ENCODE data around the gene SMC3.
"Not testable (repeated sequence)": the region's sequence is repeated elsewhere in the genome, so short reads cannot be mapped to it uniquely, and the experiment has no call there.

The SMC3 gene

DNA sequence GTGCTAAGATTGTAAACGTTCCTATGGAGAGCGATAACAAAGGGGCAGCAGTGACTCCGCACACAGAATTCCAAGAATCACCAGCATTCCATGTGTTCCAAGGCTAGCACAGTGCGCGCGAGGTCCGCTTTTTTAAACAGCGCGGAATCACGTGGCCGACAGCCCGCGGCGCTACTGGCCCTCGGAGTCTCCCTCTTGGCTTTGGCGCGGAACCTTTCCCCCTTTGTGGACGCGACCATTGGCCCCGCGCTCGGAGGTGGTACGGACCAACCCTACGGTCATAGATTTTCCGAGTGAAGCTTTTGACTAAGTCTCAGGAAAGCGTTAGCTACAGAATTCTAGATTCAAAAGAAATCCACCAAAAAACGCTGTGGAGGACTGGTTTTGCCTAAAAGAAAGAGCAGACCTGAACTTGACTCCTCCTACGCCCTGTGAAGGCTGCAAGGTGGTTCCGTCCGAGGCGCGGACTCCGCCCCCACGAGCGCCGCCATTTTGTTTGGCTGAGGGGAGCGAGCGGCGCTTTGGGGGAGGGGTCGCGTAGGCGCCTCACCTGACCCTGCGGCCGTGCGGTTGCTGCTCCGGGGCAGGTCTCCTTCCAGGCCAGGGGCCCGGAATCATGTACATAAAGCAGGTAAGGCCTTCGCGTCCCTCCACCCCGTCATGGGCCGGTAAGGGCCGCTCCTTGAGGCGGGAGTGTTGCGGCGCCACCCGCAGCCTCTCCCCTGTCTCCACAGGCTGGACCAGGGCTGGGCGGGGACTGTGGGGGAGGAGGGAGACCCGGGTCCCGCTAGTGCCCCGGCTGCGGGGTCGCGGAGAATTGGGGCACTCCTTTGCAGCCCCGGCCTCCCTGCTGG lies at the start of gene SMC3:
Gene SMC3, plus strand, starts transcription at position 495 of the 854 bp plus-strand sequence. Its CDS starts 122 bp downstream, at position 617.
- peak; percentile 96 for DNase-seq

DNA sequence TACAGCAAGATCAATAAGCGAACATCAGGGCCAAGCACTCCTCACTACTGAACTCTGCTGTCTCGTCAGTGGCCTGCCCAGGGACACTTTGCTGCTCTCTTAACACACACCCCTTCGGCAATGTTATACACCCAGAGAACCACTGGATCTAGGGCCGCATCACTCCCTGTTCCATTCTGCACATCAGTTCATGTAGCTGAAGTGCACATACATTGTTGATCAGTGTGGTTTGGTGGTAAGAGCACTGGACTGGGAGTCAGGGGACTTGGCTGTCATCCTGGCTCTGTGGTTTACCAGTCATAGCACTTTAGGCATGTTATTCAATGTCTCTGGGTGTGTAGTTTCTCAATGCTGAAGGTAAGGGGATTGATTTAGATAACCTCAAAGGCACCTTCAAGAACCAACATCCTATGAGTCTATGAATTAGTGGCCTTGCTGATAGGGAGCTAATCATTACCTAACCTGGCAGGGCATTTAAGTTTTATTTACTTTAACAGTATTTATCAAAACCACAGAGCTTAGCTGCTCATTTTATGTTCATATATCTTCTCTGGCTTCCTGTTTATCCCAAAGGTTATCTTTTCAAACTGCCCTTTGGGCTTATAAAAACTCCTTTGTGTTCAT lies 45.0 kb upstream of the SMC3 start:
- no peak for DNase-seq

DNA sequence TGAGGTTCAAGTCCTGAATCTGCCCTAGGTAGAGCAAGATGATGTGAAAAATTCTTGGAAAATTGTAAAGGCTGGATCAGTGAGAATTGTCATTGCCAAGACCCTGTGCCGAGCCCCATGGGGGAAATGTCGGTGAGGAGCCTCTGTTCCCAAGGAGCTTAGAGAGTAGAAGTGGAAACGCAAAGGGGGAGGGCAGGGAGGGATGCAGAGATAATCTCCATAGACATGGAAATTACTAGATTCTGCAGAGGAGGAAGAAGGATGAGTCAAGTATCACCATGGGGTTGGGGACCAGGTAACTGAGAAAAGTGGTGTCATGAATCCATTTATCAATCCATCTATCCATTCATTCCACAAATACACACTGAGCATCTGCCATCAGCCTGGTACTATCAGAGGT lies 43.8 kb upstream of the SMC3 start:
- no peak for DNase-seq

DNA sequence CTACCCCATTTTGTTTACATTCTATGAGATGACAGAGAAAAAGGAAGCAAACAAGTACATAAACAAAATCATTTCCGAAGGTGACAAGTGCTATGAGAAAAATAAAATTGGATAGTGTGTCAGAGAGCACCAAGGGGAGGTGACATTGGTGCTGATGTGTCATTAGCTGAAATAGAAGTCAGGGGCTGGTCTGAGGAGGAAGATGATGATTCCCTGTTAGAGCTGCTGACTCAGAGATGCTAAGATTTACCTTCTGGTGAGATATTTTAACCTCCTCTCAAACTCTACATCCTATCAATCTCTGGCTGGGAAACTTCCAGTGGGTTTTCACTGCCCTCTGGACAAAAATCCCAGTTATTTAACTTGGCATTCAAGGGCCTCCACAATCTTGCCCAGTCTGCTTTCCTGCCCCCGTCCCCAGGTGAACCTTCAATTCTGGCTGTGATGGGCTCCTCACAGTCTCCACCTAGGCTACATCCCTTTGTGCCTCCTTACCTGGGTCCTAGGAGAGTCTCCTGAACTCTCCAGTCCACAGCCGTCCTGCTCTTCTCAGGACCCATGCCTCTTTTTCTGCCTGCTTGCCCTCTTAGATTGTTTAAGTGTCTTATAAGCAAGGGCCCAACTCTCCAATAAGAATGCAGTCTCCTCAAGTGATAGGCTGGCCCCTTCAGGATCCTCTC lies 43.2 kb upstream of the SMC3 start:
- no peak for DNase-seq

DNA sequence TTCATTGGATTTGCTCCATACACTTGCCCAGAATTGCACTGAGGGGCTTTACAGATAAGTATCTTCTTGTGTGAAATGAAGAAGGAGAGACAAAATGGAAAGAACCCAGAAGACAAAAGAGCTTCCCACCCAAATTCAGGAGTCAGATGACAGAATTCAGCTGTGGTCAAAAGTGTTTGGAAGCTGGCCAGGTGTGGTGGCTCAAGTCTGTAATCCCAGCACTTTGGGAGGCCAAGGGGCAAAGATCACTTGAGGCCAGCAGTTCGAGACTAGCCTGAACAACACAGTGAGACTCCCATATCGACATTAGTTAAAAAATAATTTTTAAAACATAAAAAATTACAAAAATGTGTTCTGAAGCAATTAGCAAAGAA lies 42.6 kb upstream of the SMC3 start:
- DNase-seq = no peak

DNA sequence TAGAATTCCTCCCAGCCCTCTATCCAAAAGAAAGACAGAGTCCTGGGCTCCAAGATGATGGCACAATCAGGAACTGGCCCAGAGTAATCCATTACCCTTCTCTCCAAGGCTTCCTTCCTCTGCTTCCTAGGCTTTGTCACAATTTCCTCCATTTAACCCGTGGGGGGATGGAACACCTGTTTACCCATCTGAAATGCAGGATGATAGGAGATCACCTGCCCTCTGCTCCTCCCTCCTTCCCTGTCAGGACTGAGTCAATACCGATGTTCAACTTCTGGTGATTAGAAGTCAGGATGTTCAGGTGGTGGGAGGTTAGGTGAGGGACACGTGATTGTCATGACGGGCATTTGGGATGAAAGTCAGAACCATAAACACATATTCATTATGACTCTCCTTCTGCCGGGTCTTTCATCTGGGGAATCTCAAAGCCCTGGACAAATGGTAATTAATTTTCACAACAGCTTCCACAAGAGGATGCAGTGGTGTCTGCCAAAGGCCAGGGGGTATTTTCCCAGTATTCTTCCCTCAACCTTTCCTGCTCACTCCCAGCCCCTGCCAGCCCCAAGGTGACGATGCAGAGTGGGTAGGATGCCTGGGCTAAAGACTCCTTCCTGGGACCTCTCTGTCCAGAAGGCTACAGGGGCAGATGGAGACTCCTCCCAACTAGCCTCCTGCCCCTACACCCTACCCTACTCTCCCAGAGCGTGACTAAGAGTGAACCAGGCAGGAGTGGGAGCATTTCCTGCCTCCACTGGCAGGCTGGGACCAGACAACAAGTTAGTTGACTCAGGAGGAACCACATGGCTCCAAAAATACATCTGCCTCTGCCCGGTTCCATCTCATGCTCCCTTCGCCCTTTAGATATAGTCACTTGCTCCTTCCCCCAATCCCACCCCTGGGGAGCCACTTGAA lies 41.9 kb upstream of the SMC3 start:
- no peak for DNase-seq

- no peak for DNase-seq
Observed at GRCh38 chr10:110527731-110528171, 39.7 kb upstream of the SMC3 start.

DNA sequence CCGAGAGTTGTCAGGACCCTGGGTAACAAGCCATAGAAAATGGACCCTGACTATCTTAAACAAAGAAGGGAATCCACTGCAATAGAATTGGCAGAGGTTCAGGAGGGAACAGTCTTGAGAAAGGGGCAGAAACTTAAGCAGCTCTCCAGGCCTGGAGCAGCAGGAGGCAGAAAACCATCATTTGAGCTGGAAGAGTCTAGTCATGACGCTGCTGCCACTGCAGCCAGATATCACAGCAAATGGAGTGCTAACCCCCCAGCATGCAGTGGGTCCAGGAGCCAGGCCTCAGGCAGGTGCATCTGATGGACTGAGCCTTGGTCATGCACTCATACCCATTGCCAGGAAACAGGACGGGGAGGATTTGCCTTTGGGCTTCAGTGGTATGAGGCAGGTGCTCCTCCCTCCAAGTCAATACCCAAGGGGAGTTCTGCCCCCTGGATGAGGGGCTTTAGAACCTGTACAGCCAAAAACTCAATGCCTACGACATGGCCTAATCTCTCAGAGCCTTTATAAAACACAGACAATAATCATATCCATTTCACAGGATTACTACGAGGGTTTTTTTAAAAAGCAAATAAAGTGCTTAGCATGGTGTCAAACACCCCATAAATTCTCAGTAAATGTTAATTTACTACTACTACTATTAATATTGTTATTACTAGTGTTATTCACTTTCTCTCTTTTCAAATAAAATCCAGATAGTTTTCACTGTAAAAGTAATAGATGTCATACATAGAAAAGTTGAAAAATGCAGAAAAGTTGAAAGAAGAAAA lies 39.1 kb upstream of the SMC3 start:
- no peak for DNase-seq

- not testable (repeated sequence) for DNase-seq
Observed at GRCh38 chr10:110528997-110529524, 38.4 kb upstream of the SMC3 start.

- no peak for DNase-seq
Observed at GRCh38 chr10:110529596-110530011, 37.9 kb upstream of the SMC3 start.

DNA sequence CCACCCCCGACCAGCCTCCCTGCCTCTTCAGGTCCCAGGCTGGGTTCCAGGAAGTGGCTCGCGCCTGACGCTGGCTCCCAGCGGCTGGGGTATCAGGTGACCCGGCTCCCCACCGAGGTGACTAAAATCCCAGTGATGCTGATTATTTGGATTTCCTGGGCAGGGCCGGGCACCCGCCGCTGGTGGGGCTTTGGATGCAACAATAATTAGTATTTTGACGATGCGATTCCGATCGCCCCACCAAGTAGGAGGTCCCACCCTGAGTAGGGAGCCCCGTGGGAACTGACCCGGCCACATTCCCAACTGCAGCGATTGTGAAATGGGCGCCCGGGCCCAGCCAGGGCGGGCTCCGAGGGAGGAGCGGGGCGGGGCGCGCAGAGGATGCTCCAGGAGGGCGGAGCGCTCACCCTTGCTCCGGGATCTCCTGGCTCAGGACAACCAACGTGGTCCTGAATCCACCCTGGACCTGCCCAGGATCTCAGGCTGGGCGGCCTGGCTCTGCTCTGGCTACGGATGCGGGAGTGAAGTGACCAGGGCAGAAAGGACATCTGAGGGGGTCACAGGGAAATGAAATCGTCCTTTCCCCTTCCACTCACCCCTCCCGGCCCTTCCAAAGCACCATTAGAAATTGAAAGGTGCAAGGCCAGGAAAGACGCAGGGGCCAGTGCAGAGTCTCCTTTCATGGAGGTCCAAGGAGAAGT lies 37.2 kb upstream of the SMC3 start:
- DNase-seq = no peak

DNA sequence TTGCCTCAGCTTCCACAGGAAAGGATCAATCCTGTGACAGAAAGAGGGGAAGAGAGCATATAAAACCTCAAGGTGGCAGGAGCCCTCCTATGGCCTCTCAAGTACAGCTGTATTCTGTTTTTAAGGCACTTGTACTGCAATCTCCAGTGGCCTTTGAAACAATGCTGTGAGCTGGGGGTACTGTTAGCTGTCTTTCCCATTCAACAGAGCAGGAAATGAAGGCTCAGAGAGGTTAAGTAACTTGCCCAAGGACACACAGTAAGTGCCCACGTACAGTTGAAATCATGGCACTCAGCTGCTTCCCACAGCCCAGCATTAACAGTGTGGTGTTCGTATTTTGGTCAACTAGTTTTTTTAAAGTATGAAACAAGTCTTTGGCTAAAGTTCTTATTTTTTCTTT lies 35.8 kb upstream of the SMC3 start:
- DNase-seq = no peak

GRCh38 chr10:110532628-110533027 lies 34.9 kb upstream of the SMC3 start:
- DNase-seq = not testable (repeated sequence)

- DNase-seq = no peak
Observed at GRCh38 chr10:110533149-110533548, 34.3 kb upstream of the SMC3 start.

DNA sequence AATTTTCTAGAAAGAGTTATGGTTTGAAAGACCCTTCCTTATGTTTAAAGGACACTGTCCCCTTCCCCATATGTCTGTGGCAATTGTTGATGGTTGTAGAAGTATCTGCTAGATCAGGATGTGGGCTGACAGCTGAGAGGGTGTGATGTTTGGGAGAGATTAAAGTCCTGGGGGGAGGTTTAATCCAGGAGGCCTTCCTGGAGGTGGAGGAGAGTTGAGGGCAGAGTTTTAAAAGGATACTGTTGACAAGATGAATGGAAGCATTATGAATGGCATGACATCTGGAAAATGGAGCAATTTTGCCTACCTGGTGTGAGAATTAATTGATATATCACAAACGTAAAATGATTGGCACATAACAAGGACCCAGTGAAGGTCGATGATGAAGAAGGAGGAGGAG lies 32.9 kb upstream of the SMC3 start:
- no peak for DNase-seq

- no peak for DNase-seq
Observed at GRCh38 chr10:110535958-110536891, 31.3 kb upstream of the SMC3 start.

DNA sequence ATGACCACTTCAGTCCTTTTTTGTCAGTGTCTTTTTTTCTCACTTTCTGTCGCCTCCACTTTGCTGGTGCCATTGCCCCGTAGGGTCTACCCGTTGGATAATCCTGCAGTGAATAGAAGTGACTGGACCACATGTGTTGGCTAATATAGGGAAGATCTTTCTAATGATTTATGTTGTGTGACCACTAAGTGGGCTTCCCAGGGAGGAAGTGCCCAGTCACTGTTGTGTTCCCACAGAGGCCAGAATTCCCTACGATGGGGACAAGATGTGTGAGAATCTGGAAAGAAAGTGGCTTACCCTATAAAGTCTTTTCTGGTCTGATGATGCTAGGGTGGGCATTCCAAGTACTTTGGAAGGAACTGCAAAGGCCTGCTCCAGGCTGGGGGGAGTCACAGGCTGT lies 28.4 kb upstream of the SMC3 start:
- DNase-seq = no peak

DNA sequence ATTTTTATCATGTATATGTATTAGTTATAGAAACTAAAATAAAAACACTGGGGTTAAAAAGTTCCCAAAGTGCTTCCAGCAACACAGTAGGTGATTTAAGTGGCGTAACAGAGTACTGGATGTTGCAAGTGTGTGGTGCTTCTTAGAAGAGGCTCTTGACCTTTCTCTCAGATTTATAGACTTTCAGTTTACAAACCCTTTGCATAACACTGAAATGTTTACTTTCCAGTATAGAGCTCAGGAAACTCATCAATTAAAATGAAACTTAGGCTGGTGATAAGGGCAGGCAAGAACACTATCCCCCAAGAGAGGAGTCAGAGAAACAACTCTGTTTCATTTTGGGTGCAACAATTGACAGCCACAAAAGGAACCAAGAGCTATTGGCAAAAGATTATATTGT lies 27.5 kb upstream of the SMC3 start:
- no peak for DNase-seq

- DNase-seq = no peak
Observed at GRCh38 chr10:110544958-110545537, 22.4 kb upstream of the SMC3 start.
